ENCODE measurements around the gene AKNA. TPM values are rescaled to one million over a fixed set of nuclear protein-coding genes. Genes with fewer than 3 reads are reported as not detected.
A peak's percentile ranks its signal among the peaks of the same experiment; 100 is the strongest.

AKNA gene
- total RNA-seq, 3 donors from 2014 or later, result 20.1 to 52.0 (median 35.7) TPM

- H3K9me3 ChIP-seq, result no peaks in the 10 kb centered on the region
- no peaks in the 10 kb centered on the region for H3K27me3 ChIP-seq
- no peak for TF ChIP-seq POLR2AphosphoS5 (IDR thresholded peaks at IDR 0.05)
- TF ChIP-seq POLR2A (IDR thresholded peaks at IDR 0.05), result no peak
- TF ChIP-seq CTCF (IDR thresholded peaks at IDR 0.05), result no peak
- no peaks in the 10 kb centered on the region for H3K36me3 ChIP-seq
- DNase-seq (ENCODE audit: low spot score in 2 of 2), result no peak
- H3K4me1 ChIP-seq, result peaks cover 14 to 24% of the 10 kb centered on the region in 2 donors
- intact Hi-C loops (cut with DNase I; ENCODE audit: low total_unique reads), result loop anchor here (10.0 kb wide), 1 partner anchor 485 kb away; no protein-coding TSS in a partner anchor
- no peak overlapping the region for H3K4me3 ChIP-seq
- H3K27ac ChIP-seq, result peak overlapping the region; percentile 7 to 97
These were observed 2.0 kb upstream of the AKNA start for GRCh38 chr9:114389612-114390368.

GRCh38 chr9:114388764-114389375 is 1.1 kb upstream of the AKNA start:
- peak overlapping the region in 1 of 3 donors; percentile 77 for H3K4me3 ChIP-seq
- H3K4me1 ChIP-seq, result peaks cover 12 to 24% of the 10 kb centered on the region in 2 donors
- TF ChIP-seq POLR2AphosphoS5 (IDR thresholded peaks at IDR 0.05), result no peak
- no peak for TF ChIP-seq CTCF (IDR thresholded peaks at IDR 0.05)
- no peak for TF ChIP-seq POLR2A (IDR thresholded peaks at IDR 0.05)
- intact Hi-C loops (cut with DNase I; ENCODE audit: low total_unique reads), result loop anchor here (1.0 kb wide), 1 partner anchor 17 kb away; no protein-coding TSS in a partner anchor
- no peaks in the 10 kb centered on the region for H3K9me3 ChIP-seq
- H3K36me3 ChIP-seq, result no peaks in the 10 kb centered on the region
- no peaks in the 10 kb centered on the region for H3K27me3 ChIP-seq
- no peak for DNase-seq (ENCODE audit: low spot score in 2 of 2)
- H3K27ac ChIP-seq, result peak overlapping the region; percentile 87 to 97

GRCh38 chr9:114388357-114388682 is 538 bp upstream of the AKNA start:
- Histone ChIP-seq H3K27ac (peak overlapping the region; percentile 87 to 97), H3K27me3 (no peaks in the 10 kb centered on the region), H3K9me3 (no peaks in the 10 kb centered on the region), H3K4me3 (peak overlapping the region; percentile 50 to 77 (median 51)), H3K4me1 (peaks cover 12 to 24% of the 10 kb centered on the region in 2 donors), H3K36me3 (no peaks in the 10 kb centered on the region)
- TF ChIP-seq POLR2AphosphoS5 (IDR thresholded peaks at IDR 0.05) (no peak), POLR2A (IDR thresholded peaks at IDR 0.05) (no peak), CTCF (IDR thresholded peaks at IDR 0.05) (no peak)
- intact Hi-C loops (cut with DNase I; ENCODE audit: low total_unique reads), result loop anchor here (1.0 kb wide), 1 partner anchor 18 kb away; no protein-coding TSS in a partner anchor
- DNase-seq (ENCODE audit: low spot score in 2 of 2), result no peak

GRCh38 chr9:114386886-114387679 is 699 bp downstream of the AKNA start:
- Histone ChIP-seq H3K4me1 (peaks cover 12 to 13% of the 10 kb centered on the region in 2 donors), H3K36me3 (no peaks in the 10 kb centered on the region), H3K27ac (peak overlapping the region; percentile 87 to 97), H3K27me3 (no peaks in the 10 kb centered on the region), H3K4me3 (peak overlapping the region; percentile 50 to 77 (median 51)), H3K9me3 (no peaks in the 10 kb centered on the region)
- DNase-seq (ENCODE audit: low spot score in 2 of 2), result no peak
- intact Hi-C loops (cut with DNase I; ENCODE audit: low total_unique reads), result no loop called here
- no peak for TF ChIP-seq POLR2AphosphoS5 (IDR thresholded peaks at IDR 0.05)
- TF ChIP-seq CTCF (IDR thresholded peaks at IDR 0.05), result no peak
- no peak for TF ChIP-seq POLR2A (IDR thresholded peaks at IDR 0.05)
